NB4 (cell line): ENCODE results near the gene USF2.

Source experiments
- MYC ChIP-seq: IDR thresholded peaks from 2 replicates; pipeline ENCODE4 v1.6.1; 2011; ENCODE audit warnings: low read depth, low read length
- POLR2A ChIP-seq: IDR thresholded peaks from 2 replicates; pipeline ENCODE4 v1.6.1; 2011; ENCODE audit warnings: mild to moderate bottlenecking; ENCODE audit not compliant: insufficient read length; ENCODE audit errors: extremely low read depth
- TF ChIP-seq, protein P1 (sequence below): IDR thresholded peaks from one replicate; pipeline ENCODE4 v1.5.1; 2012; ENCODE audit warnings: low read depth, low read length
- TF ChIP-seq, protein P2 (sequence below): IDR thresholded peaks from 2 replicates; pipeline ENCODE4 v1.6.1; 2011; ENCODE audit warnings: low read depth, low read length

GRCh38 chr19:35311901-35312665, 43.3 kb downstream of the USF2 start:
- TF ChIP-seq, protein P1, sequence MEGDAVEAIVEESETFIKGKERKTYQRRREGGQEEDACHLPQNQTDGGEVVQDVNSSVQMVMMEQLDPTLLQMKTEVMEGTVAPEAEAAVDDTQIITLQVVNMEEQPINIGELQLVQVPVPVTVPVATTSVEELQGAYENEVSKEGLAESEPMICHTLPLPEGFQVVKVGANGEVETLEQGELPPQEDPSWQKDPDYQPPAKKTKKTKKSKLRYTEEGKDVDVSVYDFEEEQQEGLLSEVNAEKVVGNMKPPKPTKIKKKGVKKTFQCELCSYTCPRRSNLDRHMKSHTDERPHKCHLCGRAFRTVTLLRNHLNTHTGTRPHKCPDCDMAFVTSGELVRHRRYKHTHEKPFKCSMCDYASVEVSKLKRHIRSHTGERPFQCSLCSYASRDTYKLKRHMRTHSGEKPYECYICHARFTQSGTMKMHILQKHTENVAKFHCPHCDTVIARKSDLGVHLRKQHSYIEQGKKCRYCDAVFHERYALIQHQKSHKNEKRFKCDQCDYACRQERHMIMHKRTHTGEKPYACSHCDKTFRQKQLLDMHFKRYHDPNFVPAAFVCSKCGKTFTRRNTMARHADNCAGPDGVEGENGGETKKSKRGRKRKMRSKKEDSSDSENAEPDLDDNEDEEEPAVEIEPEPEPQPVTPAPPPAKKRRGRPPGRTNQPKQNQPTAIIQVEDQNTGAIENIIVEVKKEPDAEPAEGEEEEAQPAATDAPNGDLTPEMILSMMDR: no peak
- TF ChIP-seq POLR2A: no peak
- TF ChIP-seq, protein P2, sequence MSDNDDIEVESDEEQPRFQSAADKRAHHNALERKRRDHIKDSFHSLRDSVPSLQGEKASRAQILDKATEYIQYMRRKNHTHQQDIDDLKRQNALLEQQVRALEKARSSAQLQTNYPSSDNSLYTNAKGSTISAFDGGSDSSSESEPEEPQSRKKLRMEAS: no peak
- TF ChIP-seq MYC: no peak
